GM12874 (cell line): ENCODE data around the gene MYH15.

Experiments
- TF ChIP-seq, protein P1 (sequence below): IDR thresholded peaks from 2 replicates; pipeline ENCODE4 v1.5.1; 2011; ENCODE audit warnings: low read depth, mild to moderate bottlenecking, control low read depth, low read length, moderate library complexity; ENCODE audit not compliant: insufficient read depth

MYH15 gene

DNA sequence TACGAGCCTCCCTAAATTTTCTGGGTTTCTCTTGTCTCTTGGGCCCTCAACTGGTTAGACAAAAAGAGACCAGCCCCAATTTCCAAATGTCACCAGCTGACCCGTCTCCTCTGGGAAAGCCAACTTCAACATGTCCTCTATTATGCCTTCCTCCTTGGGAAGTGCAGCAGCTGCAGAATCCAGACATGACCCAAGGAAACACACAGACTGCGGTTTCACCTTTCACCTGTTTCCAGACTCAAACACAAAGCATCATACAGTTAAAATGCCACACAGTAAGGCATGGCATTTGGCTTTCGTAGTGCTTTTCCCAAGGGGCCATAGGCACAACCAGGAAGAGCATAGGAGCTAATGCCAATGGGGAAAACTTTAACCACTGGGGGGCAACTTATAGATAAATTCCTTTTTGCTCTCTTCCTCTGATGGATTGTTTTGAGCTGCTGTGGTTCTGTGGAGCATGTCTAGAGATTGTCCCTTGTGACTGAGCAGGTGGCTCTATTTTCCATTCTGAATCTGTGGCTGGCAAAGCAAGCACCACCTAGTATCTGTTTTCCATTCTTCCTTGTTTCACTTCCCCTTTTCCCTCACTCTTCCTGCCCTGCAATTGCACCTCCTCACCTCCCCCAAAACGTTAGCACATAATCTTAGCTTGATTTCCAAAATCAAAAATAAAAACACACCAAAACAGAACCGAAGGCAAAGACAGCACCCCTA lies 164.7 kb downstream of the MYH15 start:
- TF ChIP-seq, protein P1, sequence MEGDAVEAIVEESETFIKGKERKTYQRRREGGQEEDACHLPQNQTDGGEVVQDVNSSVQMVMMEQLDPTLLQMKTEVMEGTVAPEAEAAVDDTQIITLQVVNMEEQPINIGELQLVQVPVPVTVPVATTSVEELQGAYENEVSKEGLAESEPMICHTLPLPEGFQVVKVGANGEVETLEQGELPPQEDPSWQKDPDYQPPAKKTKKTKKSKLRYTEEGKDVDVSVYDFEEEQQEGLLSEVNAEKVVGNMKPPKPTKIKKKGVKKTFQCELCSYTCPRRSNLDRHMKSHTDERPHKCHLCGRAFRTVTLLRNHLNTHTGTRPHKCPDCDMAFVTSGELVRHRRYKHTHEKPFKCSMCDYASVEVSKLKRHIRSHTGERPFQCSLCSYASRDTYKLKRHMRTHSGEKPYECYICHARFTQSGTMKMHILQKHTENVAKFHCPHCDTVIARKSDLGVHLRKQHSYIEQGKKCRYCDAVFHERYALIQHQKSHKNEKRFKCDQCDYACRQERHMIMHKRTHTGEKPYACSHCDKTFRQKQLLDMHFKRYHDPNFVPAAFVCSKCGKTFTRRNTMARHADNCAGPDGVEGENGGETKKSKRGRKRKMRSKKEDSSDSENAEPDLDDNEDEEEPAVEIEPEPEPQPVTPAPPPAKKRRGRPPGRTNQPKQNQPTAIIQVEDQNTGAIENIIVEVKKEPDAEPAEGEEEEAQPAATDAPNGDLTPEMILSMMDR = no peak

DNA sequence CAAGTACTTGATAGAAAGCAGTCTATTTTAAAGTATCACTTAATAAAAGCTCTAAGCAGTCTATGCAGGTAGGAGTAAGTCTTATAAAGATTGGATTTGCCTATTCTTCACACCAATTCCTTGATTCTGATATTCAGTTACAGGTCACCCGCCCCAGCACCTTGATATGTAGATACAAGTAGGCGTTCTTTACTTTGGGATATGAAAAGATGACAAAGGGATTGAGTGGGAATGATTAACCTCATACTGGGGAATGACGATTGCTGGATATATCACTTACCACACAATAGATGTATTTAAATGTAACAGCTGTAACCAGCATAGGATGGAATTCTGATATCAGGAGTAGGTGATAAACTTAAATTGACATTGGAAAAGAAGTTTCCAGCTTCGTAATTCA lies 166.9 kb downstream of the MYH15 start:
- TF ChIP-seq, protein P1 = no peak

DNA sequence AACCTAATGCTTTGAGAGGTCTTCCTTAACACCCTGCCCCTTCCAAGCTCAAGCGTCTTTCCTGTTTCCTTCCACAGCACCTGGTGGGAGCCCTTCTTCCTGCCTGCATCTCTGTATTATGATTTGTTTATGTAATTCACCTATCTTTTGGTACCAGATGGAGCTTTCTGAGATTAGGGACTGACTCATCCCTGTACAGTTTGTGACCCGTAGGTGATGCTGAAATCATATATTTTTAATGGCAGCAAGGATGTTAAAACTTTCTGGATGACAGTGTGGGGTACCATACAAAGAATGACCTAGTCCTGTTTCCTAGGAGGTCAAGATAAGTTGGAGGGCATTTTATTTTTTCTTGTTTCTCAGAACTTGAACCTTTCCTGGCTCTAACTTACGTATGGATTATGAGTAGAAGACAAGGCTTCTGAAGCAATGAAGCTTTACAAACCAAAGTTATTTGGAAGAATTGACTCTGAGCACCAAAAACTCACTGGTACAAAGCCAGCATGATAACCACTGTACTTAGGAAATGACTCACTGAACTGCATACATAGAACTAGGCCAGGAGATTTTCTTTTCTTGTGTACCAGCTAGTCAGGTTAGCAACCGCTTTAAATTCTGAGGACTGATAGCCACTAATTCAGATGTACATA lies 167.4 kb downstream of the MYH15 start:
- TF ChIP-seq, protein P1 = no peak

DNA sequence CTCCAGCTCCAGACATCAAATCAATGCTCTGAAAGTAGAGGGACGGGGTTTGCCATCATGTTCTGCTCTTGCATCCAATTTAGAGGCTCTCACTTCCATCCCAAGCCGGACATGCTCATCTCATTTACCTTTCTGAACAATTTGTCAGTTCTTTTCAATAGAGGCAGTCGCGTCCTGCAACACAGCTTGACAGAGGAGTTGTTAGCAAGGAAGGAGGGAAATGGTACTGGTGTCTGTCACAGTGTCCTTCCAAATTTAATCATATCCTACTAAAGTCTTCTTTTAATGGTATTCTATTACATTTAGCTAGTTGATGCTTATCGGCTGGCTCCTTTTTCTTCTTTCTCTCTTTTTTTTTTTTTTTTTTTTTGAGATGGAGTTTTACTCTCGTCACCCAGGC lies 168.5 kb downstream of the MYH15 start:
- TF ChIP-seq, protein P1 = no peak

DNA sequence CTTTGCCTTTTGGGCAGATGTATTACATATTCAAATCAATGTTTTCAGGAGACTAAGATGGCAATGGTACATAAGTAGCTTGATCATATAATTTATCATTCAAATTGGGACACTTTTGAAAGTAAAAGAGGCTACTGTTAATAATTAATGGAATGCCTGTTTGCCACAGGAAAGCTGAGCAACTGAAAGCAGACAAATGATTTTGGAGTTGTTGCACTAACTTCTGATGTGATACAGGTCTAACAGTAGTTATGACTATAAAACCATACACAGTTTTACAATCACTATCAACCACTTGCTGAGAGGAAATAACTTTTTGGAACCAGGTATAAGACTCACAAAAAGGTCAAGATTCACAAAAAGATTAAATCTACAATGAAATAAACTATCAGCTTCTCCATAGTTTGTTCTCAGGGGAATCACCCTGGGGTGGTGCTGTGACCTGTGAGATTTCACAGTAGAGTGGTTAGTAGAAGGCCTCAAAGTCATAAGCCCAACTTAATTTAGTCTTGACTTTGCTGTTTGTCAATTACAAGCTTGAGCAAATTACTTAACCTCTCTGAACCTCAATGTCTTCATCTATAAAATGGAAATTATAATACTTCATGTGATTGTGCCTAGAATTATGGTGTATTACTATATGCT lies 171.4 kb downstream of the MYH15 start:
- TF ChIP-seq, protein P1 = no peak

DNA sequence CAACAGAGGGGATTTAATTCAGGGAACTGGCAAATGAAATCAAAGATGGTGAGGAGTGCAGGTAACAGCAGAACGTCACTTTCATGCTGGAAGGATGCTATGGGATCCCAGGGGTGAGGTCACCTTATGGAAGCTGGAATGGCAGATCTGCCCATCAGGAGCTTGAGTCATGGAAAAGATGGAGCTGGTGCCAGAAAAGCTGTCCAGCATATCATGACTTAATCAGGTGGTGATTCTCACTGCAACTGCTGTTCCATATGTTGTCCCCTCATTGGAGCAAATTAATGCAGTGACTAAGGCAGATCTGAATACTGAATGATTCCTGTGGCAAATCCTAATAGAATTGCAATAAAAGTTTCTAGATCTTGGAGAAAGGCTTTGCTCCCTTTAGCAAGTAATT lies 175.7 kb downstream of the MYH15 start:
- TF ChIP-seq, protein P1 = no peak

DNA sequence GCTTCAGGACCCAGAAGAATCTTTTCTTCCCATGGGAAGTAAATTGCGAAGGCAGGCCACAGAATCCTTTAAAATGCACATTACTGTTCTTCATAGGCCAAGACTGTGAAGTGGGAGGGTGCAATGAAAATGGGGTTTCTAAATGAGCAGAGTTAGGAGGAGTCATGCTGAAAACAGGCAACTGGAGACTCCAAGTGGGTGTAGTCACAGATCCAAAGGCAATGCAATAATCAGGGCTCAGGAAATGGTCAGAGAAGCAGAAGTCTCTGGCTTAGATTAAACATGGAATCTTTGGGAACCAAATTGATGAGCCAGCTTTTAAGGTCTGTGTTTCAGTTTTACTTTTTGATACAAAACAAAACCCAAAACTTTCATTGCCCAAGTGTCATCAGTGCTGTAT lies 176.4 kb downstream of the MYH15 start:
- TF ChIP-seq, protein P1 = no peak
